ENCODE data around the gene NEDD4L. TPM values are rescaled to one million over a fixed set of nuclear protein-coding genes. Genes with fewer than 3 reads are reported as not detected.

Gene NEDD4L
- total RNA-seq, 4 donors from 2014 or later = 32.5 to 65.6 (median 43.4) TPM

- no peak for TF ChIP-seq CTCF (IDR thresholded peaks at IDR 0.05; ENCODE audit: low read depth)
Observed at GRCh38 chr18:58298251-58299134, 254.5 kb downstream of the NEDD4L start.

DNA sequence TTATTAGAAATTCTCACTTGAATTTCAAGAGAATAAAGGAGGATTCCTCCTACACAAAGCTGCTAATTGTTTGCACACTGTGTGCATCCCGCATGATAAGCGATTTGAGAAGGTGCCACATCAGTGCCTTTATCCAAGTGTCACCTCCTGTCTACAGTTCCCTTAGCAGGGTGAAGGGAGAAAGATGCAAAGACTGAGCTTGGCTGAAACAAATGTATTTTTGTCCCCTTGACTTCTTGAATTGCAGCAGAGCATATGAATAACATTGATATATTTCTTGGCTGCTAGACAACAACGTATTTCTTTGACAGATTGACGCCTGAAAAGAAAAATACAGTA lies 255.1 kb downstream of the NEDD4L start:
- no peak for TF ChIP-seq CTCF (IDR thresholded peaks at IDR 0.05; ENCODE audit: low read depth)

- no peak for TF ChIP-seq CTCF (IDR thresholded peaks at IDR 0.05; ENCODE audit: low read depth)
Observed at GRCh38 chr18:58299936-58300335, 255.9 kb downstream of the NEDD4L start.

DNA sequence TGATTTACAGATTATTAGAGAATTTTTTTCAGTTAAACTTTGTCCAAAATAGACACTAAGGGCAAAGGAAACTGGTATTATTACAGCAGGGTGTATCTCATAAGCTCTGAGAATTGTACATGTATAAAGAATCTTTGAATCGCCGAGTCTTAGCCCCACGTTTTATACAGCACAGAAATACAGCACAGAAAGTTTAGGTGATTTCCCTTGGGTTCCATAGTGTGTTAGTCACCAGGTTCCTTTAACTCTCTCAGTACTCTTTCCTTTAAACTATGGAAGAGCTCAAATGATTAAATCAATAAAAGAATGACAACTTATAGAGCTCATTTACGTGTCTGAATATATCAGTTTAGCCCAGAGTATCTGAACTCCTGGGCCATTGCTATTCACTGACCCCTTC lies 256.8 kb downstream of the NEDD4L start:
- TF ChIP-seq CTCF (IDR thresholded peaks at IDR 0.05; ENCODE audit: low read depth) = no peak

GRCh38 chr18:58302811-58303210 lies 258.8 kb downstream of the NEDD4L start:
- no peak for TF ChIP-seq CTCF (IDR thresholded peaks at IDR 0.05; ENCODE audit: low read depth)

DNA sequence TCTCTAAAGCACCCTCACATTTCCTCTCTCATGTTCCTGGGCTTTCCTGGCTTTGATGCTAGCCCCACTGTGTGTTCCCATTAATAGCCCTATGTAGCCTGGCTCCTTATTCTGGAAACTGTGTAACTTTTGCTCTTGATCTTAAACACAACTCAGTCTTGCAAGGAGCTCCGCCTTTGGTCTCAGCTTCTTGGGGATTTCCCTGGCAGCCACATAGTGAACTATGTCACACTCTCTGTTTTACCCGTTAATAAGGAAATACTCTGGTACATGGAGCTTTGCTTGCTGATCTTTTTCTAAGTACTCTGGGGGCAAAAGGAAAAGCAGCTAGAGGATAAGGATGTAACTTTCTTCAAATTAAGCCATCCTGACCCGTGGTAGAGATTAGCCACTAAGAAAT lies 259.3 kb downstream of the NEDD4L start:
- no peak for TF ChIP-seq CTCF (IDR thresholded peaks at IDR 0.05; ENCODE audit: low read depth)

- TF ChIP-seq CTCF (IDR thresholded peaks at IDR 0.05; ENCODE audit: low read depth) = no peak
Observed at GRCh38 chr18:58305792-58306191, 261.8 kb downstream of the NEDD4L start.
